GM18873 (cell line): ENCODE measurements around the gene ELAVL1.
"Not testable (repeated sequence)": the region's sequence is repeated elsewhere in the genome, so short reads cannot be mapped to it uniquely, and the experiment has no call there.

Experiments
- ATAC-seq: cut with Tn5 transposase; IDR thresholded peaks from one replicate; pipeline ENCODE4 v1.9.1; 2021; ENCODE audit warnings: mild to moderate bottlenecking, moderate library complexity, moderate number of reproducible peaks; ENCODE audit not compliant: unreplicated experiment, low FRiP score

Gene ELAVL1

GRCh38 chr19:7971553-7972520, 33.6 kb downstream of the ELAVL1 start:
- no peak for ATAC-seq

DNA sequence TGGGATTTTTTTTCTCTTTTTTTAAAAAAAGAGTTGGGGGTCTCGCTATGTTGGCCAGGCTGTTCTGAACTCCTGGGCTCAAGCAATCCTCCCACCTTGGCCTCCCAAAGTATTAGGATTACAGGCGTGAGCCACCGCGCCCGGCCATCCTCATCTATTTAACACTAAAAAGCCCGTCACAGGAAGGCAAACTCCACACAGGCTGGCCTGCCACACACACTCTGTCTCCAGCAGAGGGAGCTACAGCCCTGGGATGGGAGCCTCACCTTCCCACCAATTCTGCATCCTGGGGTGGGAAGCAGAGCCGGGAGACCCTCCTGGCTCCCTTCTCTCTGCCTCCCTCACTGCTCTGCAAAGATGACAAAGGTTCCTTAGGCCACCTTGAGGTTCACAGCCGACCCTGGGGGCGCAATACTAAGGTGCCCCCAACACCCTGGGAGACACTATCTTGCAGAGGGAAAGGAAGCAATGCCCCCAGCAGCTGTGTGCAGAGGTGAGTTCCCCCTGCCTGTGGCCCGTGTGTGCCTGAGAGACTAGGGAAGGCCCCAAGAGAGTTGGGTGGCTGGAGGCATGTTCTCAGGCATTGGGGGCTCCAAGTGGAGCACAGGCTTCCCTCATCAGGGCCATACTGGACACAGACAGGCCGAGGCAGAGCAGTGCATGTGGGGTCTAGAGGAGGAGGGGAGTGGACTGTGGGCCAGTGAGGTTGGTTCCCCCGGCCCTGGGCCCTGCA, 34.6 kb downstream of the ELAVL1 start:
- no peak for ATAC-seq

DNA sequence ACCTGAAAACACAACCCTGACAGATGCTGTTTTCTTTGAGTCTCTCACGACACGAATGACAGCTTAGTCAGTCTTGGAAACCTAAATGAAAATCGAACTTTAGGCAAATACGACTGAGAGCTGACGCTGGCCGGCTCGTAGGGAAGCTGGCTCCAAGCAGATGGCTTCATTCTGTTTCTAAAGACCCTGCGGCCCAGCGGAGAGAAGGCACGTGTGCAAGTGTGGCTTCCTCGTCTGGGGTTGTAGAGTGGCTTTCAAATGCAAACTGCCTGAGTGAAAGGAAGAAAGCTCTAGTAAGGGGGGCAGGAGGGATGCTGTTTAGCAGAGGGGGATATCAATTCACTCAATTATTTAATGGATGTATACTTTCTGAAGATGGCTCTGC, 35.9 kb downstream of the ELAVL1 start:
- ATAC-seq: no peak

DNA sequence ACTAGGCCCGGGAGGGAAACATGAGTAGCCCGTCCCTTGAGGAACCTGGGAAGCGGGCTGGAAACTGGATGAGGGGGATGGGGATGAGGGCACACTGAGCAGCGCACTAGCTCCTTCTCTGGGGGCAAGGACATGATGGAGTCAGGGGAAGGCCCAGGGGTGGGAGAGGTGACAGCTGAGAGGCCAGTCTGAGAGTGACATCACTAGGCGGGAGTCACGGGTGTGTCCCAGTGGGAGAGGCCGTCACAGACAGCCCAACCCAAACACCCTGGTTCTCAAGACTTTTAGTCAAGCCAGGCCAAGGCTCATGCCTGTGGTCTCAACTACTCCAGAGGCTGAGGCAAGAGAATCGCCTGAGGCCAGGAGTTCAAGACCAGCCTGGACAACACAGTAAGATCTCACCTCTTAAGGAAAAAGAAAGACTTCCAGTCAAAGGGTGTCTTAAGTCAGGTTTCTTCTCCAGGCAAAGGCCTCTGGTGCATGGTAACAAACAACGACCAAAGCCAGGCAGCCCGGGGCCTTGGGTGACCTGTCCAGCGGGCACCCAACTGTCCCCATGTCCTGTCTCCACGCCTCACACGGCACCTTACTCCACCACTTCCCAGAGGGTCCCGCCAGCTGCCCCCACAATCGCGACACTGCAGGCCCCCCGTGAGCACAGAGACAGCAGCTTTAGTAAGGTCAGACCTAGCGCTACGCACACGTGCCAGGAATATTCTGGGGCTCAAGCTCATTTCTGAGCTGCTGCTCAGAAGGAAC, 36.5 kb downstream of the ELAVL1 start:
- no peak for ATAC-seq

DNA sequence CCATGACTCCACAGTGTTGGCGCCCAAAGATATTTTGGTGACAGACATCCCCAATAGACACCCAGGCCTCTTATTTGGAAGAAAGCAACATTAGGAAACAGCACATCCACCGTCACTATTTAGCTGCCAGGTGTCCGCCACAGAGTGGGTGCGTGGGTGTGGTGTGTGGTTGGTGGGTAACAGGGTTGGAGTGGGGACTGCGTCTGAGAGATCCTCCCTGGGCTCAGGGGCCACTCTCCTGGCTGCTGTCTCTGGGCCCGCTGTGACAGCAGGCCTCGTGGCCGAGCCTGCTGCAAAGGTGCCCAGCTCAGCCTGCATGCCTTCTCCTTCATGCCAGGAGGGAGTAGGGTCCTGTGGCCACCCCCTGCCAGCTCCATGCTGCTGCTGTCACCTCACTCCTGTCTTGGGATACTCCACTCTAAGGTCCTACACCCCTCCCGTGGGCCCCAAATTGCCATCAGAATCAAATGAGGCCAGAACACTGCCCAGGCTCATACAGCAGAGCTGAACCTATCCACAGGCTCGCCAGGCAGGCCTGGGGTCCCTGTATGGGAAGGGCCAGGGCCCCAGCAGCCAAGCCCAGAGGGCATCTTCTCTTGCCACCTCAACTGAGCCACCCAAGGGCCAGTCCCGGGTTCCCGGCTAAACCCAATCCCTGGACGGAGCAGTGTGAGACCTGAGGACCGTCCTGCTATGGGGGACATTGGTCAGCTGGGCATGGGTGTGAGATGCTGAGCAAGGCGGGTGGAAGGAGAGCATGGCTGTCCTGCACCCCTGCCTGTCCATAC, 37.2 kb downstream of the ELAVL1 start:
- ATAC-seq: no peak

GRCh38 chr19:7965921-7966665, 39.3 kb downstream of the ELAVL1 start:
- ATAC-seq: no peak

DNA sequence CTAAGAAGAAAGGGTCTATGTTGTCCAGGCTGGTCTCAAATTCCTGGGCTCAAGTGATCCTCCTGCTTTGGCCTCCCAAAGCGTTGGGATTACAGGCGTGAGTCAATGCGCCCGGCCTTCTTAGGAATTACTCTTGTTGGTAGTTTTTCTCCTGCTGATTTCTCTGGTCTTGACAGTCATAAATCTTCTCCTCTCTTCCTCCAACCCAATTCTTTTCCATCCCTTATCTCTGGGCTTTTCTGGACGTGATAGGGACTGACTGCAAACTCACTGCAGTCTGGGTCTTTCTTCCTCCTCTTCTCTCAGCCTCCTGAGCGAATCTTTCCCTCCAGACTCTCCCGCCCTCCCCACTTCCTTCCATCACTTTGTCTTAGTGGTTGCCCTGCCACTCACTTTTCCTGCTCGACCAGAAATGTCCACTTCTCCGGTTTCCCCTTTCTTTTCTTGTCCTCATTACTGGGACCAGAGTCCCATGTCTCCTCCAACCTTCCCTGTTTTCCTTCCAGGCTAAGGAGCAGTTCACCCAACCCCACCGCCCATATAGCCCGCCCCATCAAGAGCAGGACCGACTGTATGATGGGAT, 40.1 kb downstream of the ELAVL1 start:
- ATAC-seq: no peak

GRCh38 chr19:7963566-7963965, 41.9 kb downstream of the ELAVL1 start:
- ATAC-seq: no peak

- no peak for ATAC-seq
These were observed 42.7 kb downstream of the ELAVL1 start for GRCh38 chr19:7962644-7963268.

GRCh38 chr19:7961920-7962626, 43.4 kb downstream of the ELAVL1 start:
- ATAC-seq: no peak

GRCh38 chr19:7961082-7961481, 44.4 kb downstream of the ELAVL1 start:
- not testable (repeated sequence) for ATAC-seq

DNA sequence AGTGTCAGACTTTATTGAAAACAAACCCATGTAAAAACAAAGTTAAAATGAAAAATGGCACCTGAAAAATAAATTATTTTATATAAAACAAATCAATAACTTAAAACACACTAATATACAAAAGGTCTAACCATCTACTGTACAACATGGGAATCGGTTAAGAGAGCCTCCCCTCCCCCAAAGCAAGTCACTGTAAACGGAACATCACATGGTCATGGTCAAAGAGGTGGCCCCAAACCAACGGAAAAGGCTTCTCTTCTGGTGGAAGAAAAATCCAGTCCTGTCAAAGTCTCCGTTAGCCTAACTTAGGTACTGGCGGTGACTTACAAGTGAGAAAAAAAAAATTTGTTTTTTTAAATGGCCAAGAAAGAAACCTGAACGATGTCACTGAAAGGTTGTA, 46.2 kb downstream of the ELAVL1 start:
- no peak for ATAC-seq

DNA sequence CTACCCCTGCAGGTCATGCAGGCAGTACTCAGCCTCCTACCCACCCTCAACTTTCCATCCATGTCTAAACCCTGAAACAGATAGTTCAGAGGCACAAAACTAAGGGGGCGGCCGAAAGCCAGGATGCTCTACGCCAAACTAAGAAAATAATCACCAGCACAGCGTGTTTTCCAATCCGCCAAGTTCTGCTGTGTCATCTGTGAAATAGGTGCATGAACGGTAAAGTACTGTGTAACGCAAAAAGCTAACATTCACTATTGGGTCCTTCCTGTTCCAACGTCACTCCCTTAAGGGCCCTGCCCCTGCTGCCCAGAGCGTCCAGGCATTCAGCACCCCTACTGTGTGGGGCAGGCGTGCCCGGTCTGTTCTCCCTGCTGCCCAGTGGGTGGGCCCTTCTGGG, 49.7 kb downstream of the ELAVL1 start:
- ATAC-seq: no peak

GRCh38 chr19:7953576-7953975, 51.9 kb downstream of the ELAVL1 start:
- no peak for ATAC-seq

DNA sequence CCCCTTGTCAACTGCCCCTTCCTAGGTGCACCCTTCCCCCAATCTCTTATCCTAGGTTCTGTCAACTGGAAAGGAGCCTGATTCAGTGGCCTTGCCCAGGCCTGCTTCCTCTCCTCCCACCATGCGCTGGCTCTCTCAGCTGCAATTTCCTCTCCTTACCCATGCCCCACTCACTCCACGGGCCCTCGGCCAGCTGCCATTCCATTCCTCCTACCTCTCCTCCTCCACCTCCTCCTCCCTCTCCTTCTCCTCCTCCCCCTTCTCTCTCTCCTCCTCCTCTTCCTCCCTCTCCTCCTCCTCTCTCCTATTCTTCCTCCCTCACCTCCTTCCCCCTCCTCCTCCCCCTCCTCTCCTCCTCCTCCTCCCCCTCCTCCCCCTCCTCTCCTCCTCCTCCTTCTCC, 52.4 kb downstream of the ELAVL1 start:
- no peak for ATAC-seq

DNA sequence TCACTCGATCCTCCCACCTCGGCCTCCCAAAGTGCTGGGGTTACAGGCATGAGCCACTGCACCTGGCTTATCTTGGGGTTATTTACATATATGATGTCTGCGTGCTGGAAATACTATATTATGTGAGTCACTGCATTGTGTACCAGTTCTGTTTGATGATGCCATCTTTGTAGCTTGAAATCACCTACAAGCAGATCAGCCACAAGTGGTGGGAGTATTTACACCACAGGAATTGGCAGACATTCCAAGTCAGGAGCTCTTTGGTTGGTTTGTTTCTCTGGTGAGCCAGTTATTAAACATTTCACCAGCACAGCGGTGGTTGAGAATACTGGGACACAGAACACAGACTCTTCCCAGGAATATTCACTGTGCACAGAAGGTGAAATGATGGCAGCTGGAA, 57.5 kb downstream of the ELAVL1 start:
- no peak for ATAC-seq

- ATAC-seq: peak; percentile 21
These were observed 61.2 kb downstream of the ELAVL1 start for GRCh38 chr19:7944177-7944761.
